Kidney epithelial cell (primary cell): Measurements from ENCODE around the gene CDKN2B. TPM values are rescaled to one million over a fixed set of nuclear protein-coding genes. Genes with fewer than 3 reads are reported as not detected.

Experiments used
- DNase-seq: peaks from one replicate; pipeline ENCODE4 v3.0.0-alpha.2; 2010; ENCODE audit warnings: low read depth
- H3K27me3 ChIP-seq: 2 replicates; pipeline ENCODE4 v1.6.0; 2011; ENCODE audit warnings: low read length; ENCODE audit not compliant: control insufficient read depth, insufficient read depth
- H3K36me3 ChIP-seq: 2 replicates; pipeline ENCODE4 v1.5.1; 2011; ENCODE audit warnings: low read length; ENCODE audit not compliant: control insufficient read depth, insufficient read depth
- H3K4me3 ChIP-seq: 2 replicates; pipeline ENCODE4 v1.5.1; 2011; ENCODE audit warnings: low read depth, mild to moderate bottlenecking, control low read depth, low read length
- CTCF ChIP-seq: IDR thresholded peaks from 2 replicates; pipeline ENCODE4 v1.5.1; 2011; ENCODE audit warnings: mild to moderate bottlenecking, moderate library complexity, low read length, control low read depth, inconsistent platforms; ENCODE audit not compliant: insufficient read depth, poor library complexity, severe bottlenecking
- total RNA-seq: library from RNA; depleted of rRNA; stranded (reverse); fragments of >200 nt; gene quantifications from 2 replicates; pipeline ENCODE4 v1.2.3, GENCODE V29; 2015

The CDKN2B gene
- total RNA-seq, 1 donor from 2014 or later, result 16.7 TPM

GRCh38 chr9:21982861-21983560 is 26.1 kb downstream of the CDKN2B start:
- Histone ChIP-seq H3K4me3 (no peak overlapping the region), H3K36me3 (no peaks in the 10 kb centered on the region), H3K27me3 (peaks cover 7% of the 10 kb centered on the region)
- no peak for DNase-seq
- TF ChIP-seq CTCF, result no peak

GRCh38 chr9:21982391-21982790 is 26.7 kb downstream of the CDKN2B start:
- Histone ChIP-seq H3K36me3 (no peaks in the 10 kb centered on the region), H3K4me3 (no peak overlapping the region), H3K27me3 (peaks cover 8% of the 10 kb centered on the region)
- TF ChIP-seq CTCF, result no peak
- DNase-seq, result no peak

- Histone ChIP-seq H3K4me3 (no peak overlapping the region), H3K36me3 (no peaks in the 10 kb centered on the region), H3K27me3 (peaks cover 48% of the 10 kb centered on the region)
- DNase-seq, result no peak
- no peak for TF ChIP-seq CTCF
Observed at GRCh38 chr9:21976334-21976875, 32.7 kb downstream of the CDKN2B start.

- H3K27me3 ChIP-seq, result peaks cover 61% of the 10 kb centered on the region
- no peaks in the 10 kb centered on the region for H3K36me3 ChIP-seq
- H3K4me3 ChIP-seq, result peak overlapping the region; percentile 62
- DNase-seq, result no peak
- TF ChIP-seq CTCF, result no peak
Observed at GRCh38 chr9:21974722-21975409, 34.2 kb downstream of the CDKN2B start.

- TF ChIP-seq CTCF, result no peak
- peaks cover 61% of the 10 kb centered on the region for H3K27me3 ChIP-seq
- peak overlapping the region; percentile 62 for H3K4me3 ChIP-seq
- H3K36me3 ChIP-seq, result no peaks in the 10 kb centered on the region
- no peak for DNase-seq
Observed at GRCh38 chr9:21974343-21974721, 34.8 kb downstream of the CDKN2B start.
